GM23338 (cell line): Measurements from ENCODE around the gene NEFH. TPM values are rescaled to one million over a fixed set of nuclear protein-coding genes. Genes with fewer than 3 reads are reported as not detected.

Source experiments
- EZH2 ChIP-seq: fragments of 200-600 bp; sonication (generic); IDR thresholded peaks from one replicate; pipeline ENCODE4 v1.8.0; 2017; ENCODE audit warnings: antibody characterized with exemption, mild to moderate bottlenecking, low read depth; ENCODE audit not compliant: unreplicated experiment
- JUNB ChIP-seq: IDR thresholded peaks from one replicate; pipeline ENCODE4 v1.6.1; 2016; ENCODE audit warnings: antibody characterized with exemption; ENCODE audit not compliant: unreplicated experiment
- POLR2AphosphoS5 ChIP-seq: IDR thresholded peaks from 2 replicates; pipeline ENCODE4 v1.6.1; 2016; ENCODE audit warnings: antibody characterized with exemption, low read depth
- REST ChIP-seq: IDR thresholded peaks from one replicate; pipeline ENCODE4 v1.6.1; 2018; ENCODE audit warnings: antibody characterized with exemption; ENCODE audit not compliant: unreplicated experiment
- STAT1 ChIP-seq: IDR thresholded peaks from one replicate; pipeline ENCODE4 v1.6.1; 2016; ENCODE audit warnings: antibody characterized with exemption; ENCODE audit not compliant: unreplicated experiment
- ZNF331 ChIP-seq: fragments of 250-450 bp; sonication (Bioruptor Pico); IDR thresholded peaks from 2 replicates; pipeline ENCODE4 v1.5.0; 2020; ENCODE audit warnings: low read depth, mild to moderate bottlenecking, moderate library complexity
- ZNF462 ChIP-seq: fragments of 250-450 bp; sonication (Bioruptor Pico); IDR thresholded peaks from 2 replicates; pipeline ENCODE4 v1.5.0; 2020; ENCODE audit warnings: mild to moderate bottlenecking, moderate library complexity
- polyA plus RNA-seq: library from polyadenylated mRNA; unstranded; fragments of >200 nt; fragmentation: Nextera tagmentation; extraction: Ambion mirVana; gene quantifications from 2 replicates; pipeline ENCODE4 v1.2.1, GENCODE V29; 2016
- total RNA-seq: library from RNA; depleted of rRNA; stranded (reverse); fragments of >200 nt; shearing (Covaris generic); gene quantifications from 2 replicates; pipeline ENCODE4 v1.2.3, GENCODE V29; 2014
- TF ChIP-seq, protein P1 (sequence below), 2 experiments: fragments of 200-600 bp in 1 of 2; sonication (generic) in 1 of 2; conservative IDR thresholded peaks; 2 replicates each; pipeline versions ENCODE4 v1.5.1 to v1.6.1; 2016 to 2017; ENCODE audit warnings: antibody characterized with exemption in 2 of 2, low read depth in 2 of 2, mild to moderate bottlenecking in 2 of 2, moderate library complexity in 1 of 2

The NEFH gene
- total and polyA plus RNA-seq, 2 experiments from 2014 or later = 2.4 to 6.3 TPM

GRCh38 chr22:29512031-29512430, 32.0 kb downstream of the NEFH start (continued):
- no peak for TF ChIP-seq ZNF462
- TF ChIP-seq EZH2 = no peak
- TF ChIP-seq JUNB = no peak
- TF ChIP-seq, protein P1, sequence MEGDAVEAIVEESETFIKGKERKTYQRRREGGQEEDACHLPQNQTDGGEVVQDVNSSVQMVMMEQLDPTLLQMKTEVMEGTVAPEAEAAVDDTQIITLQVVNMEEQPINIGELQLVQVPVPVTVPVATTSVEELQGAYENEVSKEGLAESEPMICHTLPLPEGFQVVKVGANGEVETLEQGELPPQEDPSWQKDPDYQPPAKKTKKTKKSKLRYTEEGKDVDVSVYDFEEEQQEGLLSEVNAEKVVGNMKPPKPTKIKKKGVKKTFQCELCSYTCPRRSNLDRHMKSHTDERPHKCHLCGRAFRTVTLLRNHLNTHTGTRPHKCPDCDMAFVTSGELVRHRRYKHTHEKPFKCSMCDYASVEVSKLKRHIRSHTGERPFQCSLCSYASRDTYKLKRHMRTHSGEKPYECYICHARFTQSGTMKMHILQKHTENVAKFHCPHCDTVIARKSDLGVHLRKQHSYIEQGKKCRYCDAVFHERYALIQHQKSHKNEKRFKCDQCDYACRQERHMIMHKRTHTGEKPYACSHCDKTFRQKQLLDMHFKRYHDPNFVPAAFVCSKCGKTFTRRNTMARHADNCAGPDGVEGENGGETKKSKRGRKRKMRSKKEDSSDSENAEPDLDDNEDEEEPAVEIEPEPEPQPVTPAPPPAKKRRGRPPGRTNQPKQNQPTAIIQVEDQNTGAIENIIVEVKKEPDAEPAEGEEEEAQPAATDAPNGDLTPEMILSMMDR (conservative IDR thresholded peaks at IDR 0.05; ENCODE audit: low read depth in 2 of 2) = no peak
- TF ChIP-seq ZNF331 (CRISPR knock-in tag) = no peak
- no peak for TF ChIP-seq POLR2AphosphoS5
- no peak for TF ChIP-seq REST
- TF ChIP-seq STAT1 = no peak
